GM04504 (cell line): ENCODE results near the gene AP3S2.

Experiments used
- DNase-seq: peaks from one replicate; pipeline ENCODE4 v3.0.0-alpha.2; 2012; ENCODE audit warnings: low read depth

AP3S2 gene

GRCh38 chr15:89814112-89814742 lies 79.6 kb downstream of the AP3S2 start:
- no peak for DNase-seq

GRCh38 chr15:89813381-89814111 lies 80.2 kb downstream of the AP3S2 start:
- no peak for DNase-seq

GRCh38 chr15:89812847-89813320 lies 80.9 kb downstream of the AP3S2 start:
- DNase-seq: no peak

GRCh38 chr15:89812011-89812846 lies 81.6 kb downstream of the AP3S2 start:
- DNase-seq: peak; percentile 69

GRCh38 chr15:89810837-89811236 lies 83.0 kb downstream of the AP3S2 start:
- DNase-seq: no peak

GRCh38 chr15:89809787-89810148 lies 84.0 kb downstream of the AP3S2 start:
- no peak for DNase-seq

- no peak for DNase-seq
Observed at GRCh38 chr15:89809093-89809786, 84.6 kb downstream of the AP3S2 start.

GRCh38 chr15:89808160-89808870 lies 85.5 kb downstream of the AP3S2 start:
- DNase-seq: no peak

GRCh38 chr15:89807689-89808088 lies 86.1 kb downstream of the AP3S2 start:
- DNase-seq: no peak

GRCh38 chr15:89806559-89807550 lies 86.9 kb downstream of the AP3S2 start:
- no peak for DNase-seq

GRCh38 chr15:89806210-89806558 lies 87.6 kb downstream of the AP3S2 start:
- no peak for DNase-seq

GRCh38 chr15:89805241-89806209 lies 88.3 kb downstream of the AP3S2 start:
- DNase-seq: no peak

- no peak for DNase-seq
Observed at GRCh38 chr15:89803941-89804800, 89.6 kb downstream of the AP3S2 start.

- no peak for DNase-seq
Observed at GRCh38 chr15:89802986-89803824, 90.6 kb downstream of the AP3S2 start.

GRCh38 chr15:89802231-89802928 lies 91.4 kb downstream of the AP3S2 start:
- DNase-seq: no peak

GRCh38 chr15:89801471-89802195 lies 92.2 kb downstream of the AP3S2 start:
- DNase-seq: no peak
